ENCODE measurements around the gene KIF1A. TPM values are rescaled to one million over a fixed set of nuclear protein-coding genes. Genes with fewer than 3 reads are reported as not detected.
"Not testable (repeated sequence)": the region's sequence is repeated elsewhere in the genome, so short reads cannot be mapped to it uniquely, and the experiment has no call there.

The KIF1A gene
- polyA plus RNA-seq, 12 donors, result 2.4 to 17.5 (median 4.2) TPM; not detected in 1

DNA sequence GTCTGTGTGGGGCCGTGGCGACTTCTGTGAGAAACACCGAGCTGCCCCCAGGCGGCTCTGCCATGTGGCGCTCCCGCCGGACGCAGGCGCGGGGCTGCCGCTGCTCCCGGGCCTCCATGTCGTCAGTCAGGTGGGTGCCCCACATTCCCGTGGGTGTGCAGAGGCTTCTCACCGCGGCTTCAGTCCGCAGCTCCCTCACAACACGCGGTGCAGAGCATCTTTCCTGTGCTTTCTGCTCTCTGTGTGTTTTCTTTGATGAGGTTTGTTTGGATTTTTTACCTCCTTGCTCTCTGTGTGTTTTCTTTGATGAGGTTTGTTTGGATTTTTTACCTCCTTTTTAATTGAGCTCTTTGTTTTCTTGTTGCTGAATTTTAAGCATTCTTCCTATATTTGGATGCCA lies 115.4 kb downstream of the KIF1A start:
- no peak for DNase-seq

DNA sequence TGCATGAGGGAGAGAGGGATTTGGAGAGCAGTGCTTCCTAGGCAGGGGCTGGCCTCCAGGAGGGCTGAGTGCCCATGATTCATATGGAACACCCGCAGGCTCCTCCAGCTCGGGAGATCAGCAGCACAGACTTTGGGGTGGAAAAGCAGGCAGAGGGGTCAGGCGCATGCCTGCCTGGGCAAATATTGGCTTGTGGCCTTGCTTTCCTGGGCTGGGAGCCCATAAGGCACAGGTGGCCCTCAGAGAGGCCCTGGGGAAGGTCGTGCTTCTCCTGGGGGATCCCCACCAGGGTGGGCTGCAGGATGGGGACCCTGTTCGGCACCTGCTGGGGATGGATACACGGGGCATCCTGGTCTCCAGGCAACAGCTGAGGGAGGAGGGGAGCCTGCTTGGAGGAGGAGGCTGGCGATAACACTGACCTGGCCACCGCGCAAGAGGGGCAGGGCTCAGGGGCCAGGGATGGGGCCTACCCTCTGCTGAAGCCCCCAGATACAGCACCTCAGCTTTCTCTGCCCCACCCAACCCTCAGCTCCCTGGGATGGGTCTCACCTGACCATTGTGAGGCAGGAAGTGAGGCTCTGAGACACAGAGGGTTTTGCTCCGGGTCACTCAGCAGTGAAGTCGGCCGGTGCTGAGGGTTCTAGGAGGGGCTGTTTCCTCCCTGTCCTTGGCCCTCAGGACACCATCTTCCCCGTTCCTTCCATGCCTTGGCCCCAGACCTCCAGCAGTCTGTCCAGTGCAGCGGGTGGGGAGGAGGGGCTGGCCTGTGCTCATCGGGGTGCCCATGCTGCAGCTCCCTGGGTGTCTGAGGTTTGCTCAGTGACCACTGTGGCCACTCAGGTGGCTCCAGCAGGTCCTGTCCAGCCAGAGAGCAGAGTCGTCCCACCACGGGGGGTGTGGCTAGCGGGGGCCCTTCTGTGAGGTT lies 116.3 kb downstream of the KIF1A start:
- DNase-seq, result no peak

DNA sequence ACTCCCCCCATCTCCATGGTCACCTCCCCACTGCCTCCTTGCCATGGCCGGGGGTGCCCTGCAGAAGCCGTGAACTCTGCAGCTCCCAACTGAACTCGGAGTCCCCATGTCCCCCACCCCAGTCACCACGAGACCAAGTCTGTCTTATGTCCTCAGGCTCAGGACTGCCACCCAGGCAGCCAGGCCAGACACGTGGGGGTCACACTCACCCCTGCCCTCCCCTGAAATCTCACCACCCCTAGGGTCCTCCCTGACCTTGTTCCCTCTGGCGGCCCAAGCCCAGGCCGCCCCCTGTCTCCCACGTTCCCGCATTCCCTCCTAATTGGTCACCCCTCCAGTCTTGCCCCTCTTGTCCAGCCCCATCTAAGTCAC lies 117.4 kb downstream of the KIF1A start:
- DNase-seq, result no peak

DNA sequence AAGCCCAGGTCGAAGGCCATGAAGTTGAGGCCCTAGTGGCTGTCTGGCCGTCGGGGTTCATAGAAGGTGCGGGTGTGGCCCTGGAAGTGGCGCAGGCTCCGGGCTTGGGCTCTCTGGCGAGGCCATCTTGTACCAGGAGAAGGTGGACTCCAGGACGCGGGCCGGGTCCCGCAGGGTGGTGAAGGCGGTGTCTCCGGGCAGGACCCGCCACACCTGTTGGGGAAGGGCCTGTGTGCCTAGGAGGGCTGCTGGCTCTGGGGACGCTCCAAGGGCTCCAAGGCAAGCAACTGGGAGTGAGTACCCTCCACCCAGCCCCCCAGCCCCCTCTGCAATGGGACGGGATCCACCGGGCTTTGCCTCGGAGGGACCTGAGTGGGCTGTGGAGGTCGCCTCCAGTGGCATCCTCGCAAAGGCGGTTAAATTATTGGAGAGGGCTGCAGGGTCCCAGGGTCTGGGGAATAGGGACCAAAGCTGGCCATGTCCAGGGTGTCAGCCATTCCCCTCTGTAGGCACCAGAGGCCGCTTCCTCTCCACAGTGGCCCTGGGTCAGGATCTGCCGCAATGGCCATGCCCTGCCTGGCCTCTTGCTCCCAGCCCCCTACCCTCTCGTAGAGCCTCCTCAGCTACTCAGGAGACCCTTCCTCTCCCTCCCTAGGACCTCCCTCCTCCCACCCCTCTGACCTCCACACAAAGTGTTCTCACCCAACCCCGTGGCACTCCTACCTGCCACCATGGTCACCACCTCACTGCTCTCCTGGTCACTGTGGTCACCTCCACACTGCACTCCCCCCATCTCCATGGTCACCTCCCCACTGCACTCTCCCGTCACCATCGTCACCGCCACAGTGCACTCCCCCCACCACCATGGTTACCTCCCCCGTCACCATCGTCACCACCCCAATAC lies 118.0 kb downstream of the KIF1A start:
- DNase-seq, result no peak

DNA sequence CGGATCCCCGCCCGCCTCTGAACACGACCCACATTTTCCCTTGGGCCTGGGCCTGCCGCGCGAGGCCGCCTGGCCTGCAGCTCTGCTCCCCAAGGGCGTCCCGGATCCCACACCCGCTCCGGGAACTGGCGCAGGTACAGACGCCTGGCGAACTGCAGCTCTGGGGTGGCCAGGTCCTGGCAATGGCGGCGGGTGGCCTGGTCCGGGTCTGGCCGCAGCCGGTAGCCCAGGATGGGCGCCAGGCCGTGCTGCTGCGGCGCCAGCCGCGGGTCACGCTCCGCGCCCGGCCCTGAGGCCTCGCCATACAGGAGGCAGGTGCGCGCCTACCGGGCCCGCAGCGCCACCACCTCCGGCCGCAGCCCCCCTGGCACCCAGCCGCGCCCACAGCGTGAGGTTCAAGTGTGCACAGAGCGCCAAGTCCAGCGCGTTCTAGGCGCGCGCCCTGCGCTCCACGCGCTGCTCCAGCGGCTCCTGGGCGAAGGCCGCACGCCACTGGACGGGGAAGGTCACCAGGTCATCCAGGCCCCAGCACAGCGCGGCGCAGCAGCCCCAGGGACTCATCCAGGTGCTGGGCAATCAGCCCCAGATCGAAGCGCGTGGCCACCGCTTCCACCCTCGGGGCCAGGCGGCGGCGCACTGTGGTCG lies 118.8 kb downstream of the KIF1A start:
- no peak for DNase-seq

DNA sequence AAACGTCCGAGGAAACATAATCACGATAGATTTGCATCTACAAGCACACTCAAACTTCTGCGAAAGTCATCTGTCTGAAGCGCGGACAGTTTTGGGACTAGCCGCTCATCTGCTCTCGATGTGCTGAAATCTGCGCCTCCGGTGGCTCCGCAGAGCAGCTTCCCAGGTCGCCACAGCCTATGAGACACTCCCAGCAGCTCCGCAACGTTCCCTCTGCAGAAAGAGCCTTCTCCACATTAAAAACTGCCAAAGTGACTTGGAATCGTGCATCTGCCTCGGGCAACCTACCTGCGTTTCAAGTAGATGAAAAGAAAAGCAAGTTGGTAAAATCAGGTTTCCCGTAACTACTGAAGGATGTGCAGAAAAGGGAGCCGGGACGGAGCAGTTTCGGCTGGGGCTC lies 119.4 kb downstream of the KIF1A start:
- not testable (repeated sequence) for DNase-seq

DNA sequence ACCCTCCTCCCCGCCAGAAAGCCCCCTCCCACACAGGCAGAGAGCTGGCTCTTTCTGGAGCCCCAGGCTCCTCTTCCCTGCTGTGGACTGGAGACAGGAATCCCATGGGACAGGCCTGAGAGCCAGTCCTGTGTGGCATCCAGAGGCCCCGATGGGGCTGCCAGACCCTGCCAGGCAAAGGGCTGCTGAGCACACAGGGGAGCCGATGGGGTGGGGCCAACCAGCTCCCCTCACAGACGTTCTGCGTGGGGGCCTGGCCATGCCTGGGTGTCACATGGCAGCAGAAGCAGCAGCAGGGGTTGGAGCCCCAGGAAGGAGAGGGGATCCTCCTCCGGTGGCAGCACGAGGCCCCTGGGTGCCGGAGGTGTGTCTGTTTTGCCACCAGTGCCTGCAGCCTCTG lies 120.2 kb downstream of the KIF1A start:
- not testable (repeated sequence) for DNase-seq

DNA sequence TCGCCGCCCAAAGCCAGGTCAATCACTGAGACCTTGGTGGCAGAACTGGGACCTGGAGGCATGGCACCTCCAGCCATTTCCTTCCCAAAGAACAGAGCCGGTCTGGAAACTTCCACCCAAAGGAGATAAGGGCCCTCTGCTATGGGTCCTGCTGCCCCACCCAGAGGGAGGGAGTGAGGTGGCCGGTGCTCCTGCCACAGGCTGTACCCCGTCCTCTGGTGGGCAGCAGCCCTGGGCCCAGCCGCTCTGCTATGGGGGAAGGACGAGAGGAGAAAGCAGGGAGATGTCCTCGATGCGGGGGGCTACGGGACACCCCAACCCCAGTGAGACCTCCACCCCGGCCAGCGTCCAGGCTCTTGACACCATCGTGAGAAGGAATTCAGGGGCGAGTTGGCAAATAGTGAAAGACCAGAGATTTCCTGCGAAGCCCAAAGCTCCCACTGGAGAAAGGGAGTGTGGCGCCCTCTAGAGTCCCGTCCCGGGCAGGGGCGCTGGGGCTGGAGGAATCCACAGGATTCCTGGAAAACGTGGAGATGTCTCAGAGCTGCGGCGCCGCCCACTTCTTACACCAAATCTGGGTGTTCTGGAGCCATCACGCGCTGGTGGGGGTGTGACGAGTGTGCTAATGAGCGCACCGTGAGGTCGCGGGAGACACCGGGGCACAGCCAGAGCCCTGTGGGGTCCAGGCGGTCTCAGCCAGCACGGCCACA lies 121.0 kb downstream of the KIF1A start:
- not testable (repeated sequence) for DNase-seq

DNA sequence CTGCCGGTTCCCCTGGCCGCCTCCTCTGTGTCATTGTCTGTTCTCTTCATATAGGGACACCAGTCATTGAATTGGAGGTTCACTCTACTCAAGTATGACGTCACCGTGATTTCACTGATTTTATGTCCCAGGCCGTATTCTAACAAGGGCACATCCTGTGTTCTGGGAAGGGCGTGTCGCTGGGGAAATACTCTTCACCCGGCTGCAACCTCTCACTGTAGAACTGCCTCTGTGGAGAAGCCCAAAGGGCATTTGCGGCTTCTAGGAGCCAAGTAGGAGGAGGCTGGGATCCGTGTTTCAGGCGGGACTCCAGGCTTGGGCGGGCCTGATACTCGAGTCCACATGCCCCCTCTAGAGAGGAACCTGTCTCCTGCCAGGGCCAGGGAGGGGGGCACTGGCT lies 123.5 kb downstream of the KIF1A start:
- DNase-seq, result not testable (repeated sequence)

DNA sequence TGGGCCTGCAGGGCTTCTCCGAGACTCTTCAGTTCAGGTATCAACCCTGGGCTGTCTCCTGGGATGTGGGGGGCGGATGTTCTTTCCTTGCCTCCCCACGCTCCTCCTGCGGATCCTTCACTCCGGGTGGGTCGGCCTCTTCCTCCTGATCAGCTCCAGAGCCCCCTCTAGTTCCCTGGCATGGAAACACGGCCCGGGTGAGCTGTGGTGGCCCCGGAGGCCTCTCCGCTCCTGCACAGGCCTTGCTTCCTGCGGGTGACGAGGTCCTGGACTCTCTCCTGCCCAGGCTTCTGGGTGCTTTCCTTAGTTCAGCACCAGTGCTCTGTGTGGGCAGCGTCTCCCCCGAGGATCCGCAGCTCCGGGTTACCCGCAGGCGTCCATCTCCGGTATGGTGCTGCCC lies 124.4 kb downstream of the KIF1A start:
- not testable (repeated sequence) for DNase-seq

DNA sequence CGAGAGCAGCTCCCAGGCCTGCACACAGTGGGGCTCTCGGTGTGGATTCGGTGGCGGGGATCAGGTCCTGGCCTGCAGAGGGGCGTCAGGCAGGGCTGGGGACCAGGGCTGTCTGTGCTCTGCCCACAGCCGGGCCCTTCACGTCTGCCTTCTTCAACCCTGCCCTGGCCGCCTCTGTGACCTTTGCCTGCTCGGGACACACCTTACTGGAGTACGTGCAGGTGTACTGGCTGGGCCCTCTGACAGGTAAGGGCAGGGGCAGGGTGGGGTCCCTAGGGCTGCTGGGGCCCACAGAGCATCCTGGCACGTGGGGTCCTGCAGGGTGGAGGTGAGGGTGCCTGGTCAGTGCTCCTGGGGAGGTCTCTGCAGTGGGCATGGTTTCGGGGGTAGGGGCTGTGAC lies 125.7 kb downstream of the KIF1A start:
- not testable (repeated sequence) for DNase-seq

DNA sequence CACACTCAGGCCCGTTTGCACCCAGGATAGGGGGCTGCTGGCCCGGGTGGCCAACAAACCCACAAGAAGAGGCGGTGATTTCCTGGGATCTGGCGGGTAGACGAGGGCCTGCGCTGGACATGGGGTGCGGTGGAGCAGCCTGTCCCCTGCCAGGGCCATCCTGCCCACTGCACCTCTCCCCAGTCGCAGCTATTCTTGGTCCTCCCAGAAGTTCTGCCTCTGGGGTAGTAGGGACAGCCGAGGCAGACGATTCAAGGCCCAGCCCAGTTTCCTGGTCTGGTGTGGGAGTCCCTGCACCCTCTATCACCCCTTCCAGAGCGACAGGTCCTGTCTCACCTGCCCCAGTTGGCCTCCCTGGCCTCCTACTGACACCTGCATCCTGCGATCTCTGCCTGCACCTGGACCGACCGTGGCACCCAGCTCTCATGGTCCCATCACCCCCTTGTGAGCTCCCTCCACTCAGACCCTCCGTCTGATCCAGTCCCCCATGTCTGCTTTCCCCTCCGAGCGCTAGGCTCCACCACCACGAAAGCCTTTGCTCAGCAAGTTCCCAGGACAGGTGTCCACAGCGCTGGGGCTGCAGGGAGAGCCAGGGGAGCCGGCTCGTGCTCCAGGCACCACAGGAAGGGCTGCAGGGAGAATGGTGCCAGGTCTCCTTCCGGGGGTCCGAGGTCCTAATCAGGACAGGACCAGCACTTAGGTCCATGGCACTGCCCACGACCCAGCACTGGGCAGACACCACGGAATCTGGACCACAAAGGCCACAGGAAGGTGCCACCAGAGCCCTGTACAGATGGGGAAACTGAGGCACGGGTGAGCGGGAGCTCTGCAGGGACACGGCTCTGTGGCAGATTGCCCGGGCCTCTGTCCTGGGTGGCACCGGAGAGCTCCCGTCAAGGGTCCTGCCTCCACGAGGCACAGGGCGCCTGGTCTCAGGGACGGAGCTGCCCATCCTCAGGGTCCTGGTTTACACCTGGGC lies 127.1 kb downstream of the KIF1A start:
- DNase-seq, result not testable (repeated sequence)

DNA sequence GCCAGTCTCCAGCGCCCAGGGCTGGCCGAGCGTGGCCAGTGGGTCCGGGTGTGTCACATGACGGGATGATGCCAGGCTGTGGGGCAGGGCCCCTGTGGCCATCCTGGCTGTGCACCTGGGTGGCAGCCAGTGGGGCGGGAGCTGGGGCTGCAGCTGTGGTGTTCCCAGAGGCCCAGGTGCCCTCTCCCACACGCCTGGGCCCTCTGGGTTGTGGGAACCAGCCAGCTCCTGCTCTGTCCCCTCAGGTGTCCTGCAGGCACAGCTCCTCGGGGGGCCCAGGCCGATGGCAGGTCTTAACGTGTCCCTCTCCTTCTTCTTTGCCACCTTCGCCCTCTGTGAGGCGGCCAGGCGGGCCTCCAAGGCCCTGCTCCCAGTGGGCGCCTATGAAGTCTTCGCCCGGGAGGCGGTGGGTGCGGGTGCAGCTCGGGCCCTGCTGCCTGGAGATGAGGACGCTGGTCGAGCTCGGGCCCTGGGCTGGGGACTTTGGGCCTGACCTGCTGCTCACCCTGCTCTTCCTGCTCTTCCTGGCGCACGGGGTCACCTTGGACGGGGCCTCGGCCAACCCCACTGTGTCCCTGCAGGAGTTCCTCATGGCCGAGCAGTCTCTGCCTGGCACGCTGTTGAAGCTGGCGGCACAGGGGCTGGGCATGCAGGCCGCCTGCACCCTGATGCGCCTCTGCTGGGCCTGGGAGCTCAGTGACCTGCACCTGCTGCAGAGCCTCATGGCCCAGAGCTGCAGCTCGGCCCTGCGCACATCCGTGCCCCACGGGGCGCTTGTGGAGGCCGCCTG lies 128.2 kb downstream of the KIF1A start, which contains the start of gene AQP12A:
Gene AQP12A (plus strand): TSS at position 236 of the 790 bp plus-strand sequence. CDS start 48 bp downstream, at position 284.
- DNase-seq, result not testable (repeated sequence)

DNA sequence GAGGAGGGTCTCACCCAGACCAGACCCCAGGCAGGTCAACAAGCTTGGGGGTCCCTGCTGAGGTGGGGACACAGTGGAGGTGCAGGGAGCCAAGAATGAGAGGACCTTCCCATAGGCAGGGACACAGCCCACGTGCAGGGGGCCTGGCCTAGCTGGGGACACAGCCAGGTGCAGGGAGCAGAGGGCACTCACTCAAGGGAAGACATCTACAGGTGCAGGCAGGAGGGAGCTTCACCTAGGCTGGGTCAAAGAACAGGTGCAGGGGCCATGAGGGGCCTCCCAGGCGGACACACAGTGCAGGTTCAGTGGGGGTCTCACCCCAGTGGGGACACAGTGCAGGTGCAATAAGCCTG lies 129.0 kb downstream of the KIF1A start:
- not testable (repeated sequence) for DNase-seq

DNA sequence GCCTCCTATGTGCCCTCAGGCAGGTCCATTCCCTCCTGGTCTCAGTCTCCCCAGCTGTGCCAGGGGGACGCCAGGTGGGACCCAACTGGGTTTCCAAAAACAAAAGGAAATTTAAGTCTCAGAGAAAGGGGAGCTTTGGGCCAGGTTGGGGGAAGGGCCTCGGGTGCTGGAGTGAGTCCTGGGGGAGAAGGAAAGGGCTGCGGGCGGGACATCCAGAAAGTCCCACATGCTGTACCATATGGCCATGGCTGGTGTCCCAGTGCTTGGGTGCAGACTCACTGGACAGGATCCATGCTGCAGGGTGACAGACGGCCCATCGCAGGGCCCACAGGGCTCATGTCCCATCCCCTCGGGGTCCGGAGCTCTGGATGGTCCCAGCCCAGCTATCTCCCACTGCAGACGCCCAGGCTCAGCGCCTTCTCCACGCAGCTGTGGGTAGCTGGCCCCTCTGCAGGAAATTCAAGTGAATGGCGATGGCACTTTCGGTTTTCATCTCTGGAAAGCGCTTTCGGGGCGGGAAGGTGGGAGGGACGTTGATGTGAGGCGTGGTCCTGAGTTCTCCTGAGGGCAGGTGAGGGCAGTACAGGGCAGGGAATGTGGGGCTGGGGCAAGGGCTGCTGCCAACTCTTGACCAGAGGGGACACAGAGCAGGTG lies 129.5 kb downstream of the KIF1A start:
- not testable (repeated sequence) for DNase-seq

DNA sequence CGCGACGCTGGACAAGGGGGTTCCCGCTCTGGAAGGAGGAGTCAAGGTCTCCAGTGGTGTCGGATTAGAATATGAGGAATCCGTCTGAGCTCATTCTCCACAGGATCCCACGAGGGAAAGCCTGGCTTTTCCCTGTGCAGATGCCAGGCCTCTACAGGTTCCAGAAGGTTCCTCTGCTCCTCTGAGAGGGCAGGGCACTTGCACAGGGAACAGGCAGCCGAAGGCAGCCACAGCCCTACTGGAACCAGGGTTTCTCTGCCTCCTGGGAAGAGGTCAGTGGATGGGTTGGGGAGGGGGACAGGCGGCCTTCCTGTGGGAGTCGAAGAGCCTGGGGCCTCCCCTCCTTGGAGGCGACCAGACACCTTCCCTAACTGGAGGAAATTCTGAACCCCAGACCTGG lies 130.0 kb downstream of the KIF1A start:
- no peak for DNase-seq

DNA sequence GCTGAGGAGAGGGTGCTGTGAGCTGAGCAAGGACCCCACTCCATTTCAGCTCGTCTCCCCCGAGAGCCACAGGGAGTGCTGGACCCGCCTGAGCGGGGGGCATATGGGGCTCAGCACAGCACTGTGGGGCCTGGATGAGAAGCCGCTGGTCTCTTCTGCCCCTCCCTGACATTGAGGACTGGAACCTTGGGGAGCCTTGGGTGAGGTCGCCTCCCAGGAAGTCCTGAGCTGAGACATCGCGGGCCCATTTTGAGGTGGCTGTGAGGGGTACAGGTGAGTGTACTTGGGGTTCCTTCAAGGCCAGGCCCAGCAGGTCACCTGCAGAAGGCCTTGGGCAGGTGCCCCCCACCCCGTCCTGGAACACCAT lies 131.5 kb downstream of the KIF1A start:
- no peak for DNase-seq

DNA sequence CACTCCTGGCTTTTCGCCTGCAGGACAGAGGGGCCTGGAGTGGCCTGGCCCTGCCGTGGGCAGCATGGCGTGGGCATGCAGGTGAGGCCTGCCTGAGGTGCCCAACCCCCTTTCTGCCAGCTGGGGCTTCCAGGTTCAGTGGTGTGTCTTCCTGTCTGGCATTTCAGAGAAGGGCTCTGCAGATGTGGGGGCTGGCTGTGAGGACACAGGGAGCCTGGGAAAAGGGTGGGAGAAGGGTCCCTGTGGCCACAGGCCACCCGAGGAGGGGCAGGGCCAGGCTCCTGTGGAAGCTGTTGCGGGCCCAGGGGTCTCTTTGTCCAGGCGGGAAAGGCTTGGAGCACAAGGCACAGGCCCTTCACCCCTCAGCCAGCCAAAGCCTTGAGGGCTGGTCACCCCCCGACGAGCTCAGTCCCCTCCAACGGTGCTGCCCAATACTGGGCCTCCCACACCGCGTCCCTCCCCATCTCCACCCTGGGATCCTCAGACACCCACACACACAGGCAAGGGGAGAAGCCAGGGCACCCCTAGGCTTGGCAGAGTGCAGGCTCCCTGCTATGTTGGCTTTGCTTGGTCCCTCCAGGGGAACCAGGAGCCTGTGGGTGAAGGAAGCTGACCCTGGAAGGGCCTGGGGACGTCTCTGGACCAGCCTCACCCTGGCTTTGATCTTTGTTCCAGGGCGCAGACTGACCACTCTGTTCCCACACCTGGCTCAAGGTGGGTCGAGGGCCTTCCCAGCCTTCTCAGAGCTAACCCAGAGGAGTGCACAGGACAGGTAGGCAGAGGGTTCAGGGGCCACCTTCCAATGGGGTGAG lies 132.1 kb downstream of the KIF1A start:
- DNase-seq, result no peak

All from muscle of arm (tissue), 12 donors.